ENCODE results near the gene NAXD.

NAXD gene

GRCh38 chr13:110639935-110640334, 24.6 kb downstream of the NAXD start:
- Histone ChIP-seq H3K36me3 (peaks cover 100% of the 10 kb centered on the region), H3K27me3 (no peaks in the 10 kb centered on the region), H3K9me3 (no peaks in the 10 kb centered on the region), H3K4me1 (ENCODE audit: control insufficient read depth in 1 of 2, insufficient read depth in 1 of 2, low read depth in 1 of 2, low read length in 1 of 2) (peaks cover 2 to 6% of the 10 kb centered on the region in 2 experiments), H3K27ac (peak overlapping the region; percentile 48), H3K4me3 (ENCODE audit: low read depth in 1 of 2, low read length in 1 of 2) (no peak overlapping the region)
- TF ChIP-seq CTCF (IDR thresholded peaks at IDR 0.05), result no peak

- no peaks in the 10 kb centered on the region for H3K27me3 ChIP-seq
- no peaks in the 10 kb centered on the region for H3K9me3 ChIP-seq
- TF ChIP-seq CTCF (IDR thresholded peaks at IDR 0.05), result no peak
- H3K36me3 ChIP-seq, result peaks cover 100% of the 10 kb centered on the region
- no peak overlapping the region for H3K4me3 ChIP-seq (ENCODE audit: low read depth in 1 of 2, low read length in 1 of 2)
- peak overlapping the region; percentile 48 for H3K27ac ChIP-seq
- H3K4me1 ChIP-seq (ENCODE audit: control insufficient read depth in 1 of 2, insufficient read depth in 1 of 2, low read depth in 1 of 2, low read length in 1 of 2), result peaks cover 6 to 11% of the 10 kb centered on the region in 2 experiments
Observed at GRCh38 chr13:110640591-110641029, 25.3 kb downstream of the NAXD start.

GRCh38 chr13:110641055-110642015, 26.0 kb downstream of the NAXD start:
- Histone ChIP-seq H3K4me3 (ENCODE audit: low read depth in 1 of 2, low read length in 1 of 2) (no peak overlapping the region), H3K27ac (peak overlapping the region; percentile 48), H3K4me1 (ENCODE audit: control insufficient read depth in 1 of 2, insufficient read depth in 1 of 2, low read depth in 1 of 2, low read length in 1 of 2) (peaks cover 6 to 11% of the 10 kb centered on the region in 2 experiments), H3K27me3 (no peaks in the 10 kb centered on the region), H3K36me3 (peaks cover 100% of the 10 kb centered on the region), H3K9me3 (no peaks in the 10 kb centered on the region)
- TF ChIP-seq CTCF (IDR thresholded peaks at IDR 0.05), result no peak

- Histone ChIP-seq H3K27ac (no peak overlapping the region), H3K36me3 (peaks cover 100% of the 10 kb centered on the region), H3K27me3 (no peaks in the 10 kb centered on the region), H3K4me3 (ENCODE audit: low read depth in 1 of 2, low read length in 1 of 2) (no peak overlapping the region), H3K4me1 (ENCODE audit: control insufficient read depth in 1 of 2, insufficient read depth in 1 of 2, low read depth in 1 of 2, low read length in 1 of 2) (peaks cover 6 to 11% of the 10 kb centered on the region in 2 experiments), H3K9me3 (no peaks in the 10 kb centered on the region)
- TF ChIP-seq CTCF (IDR thresholded peaks at IDR 0.05), result no peak
Observed at GRCh38 chr13:110642291-110642981, 27.1 kb downstream of the NAXD start.

- Histone ChIP-seq H3K4me3 (ENCODE audit: low read depth in 1 of 2, low read length in 1 of 2) (no peak overlapping the region), H3K4me1 (ENCODE audit: control insufficient read depth in 1 of 2, insufficient read depth in 1 of 2, low read depth in 1 of 2, low read length in 1 of 2) (peaks cover 6 to 11% of the 10 kb centered on the region in 2 experiments), H3K9me3 (no peaks in the 10 kb centered on the region), H3K27ac (no peak overlapping the region), H3K36me3 (peaks cover 100% of the 10 kb centered on the region), H3K27me3 (no peaks in the 10 kb centered on the region)
- no peak for TF ChIP-seq CTCF (IDR thresholded peaks at IDR 0.05)
Observed at GRCh38 chr13:110643324-110643723, 28.0 kb downstream of the NAXD start.
